Parathyroid adenoma (tissue), 2 donors: ENCODE data around the gene PA2G4.
"Not testable (repeated sequence)": the region's sequence is repeated elsewhere in the genome, so short reads cannot be mapped to it uniquely, and the experiment has no call there.

Experiments used
- H2AFZ ChIP-seq: fragments of 300-600 bp; sonication (generic); one replicate; pipeline ENCODE4 v1.7.0; 2017; ENCODE audit warnings: antibody characterized with exemption, mild to moderate bottlenecking
- H3K27ac ChIP-seq: fragments of 300-600 bp; sonication (generic); one replicate; pipeline ENCODE4 v1.7.0; 2017
- H3K27me3 ChIP-seq: fragments of 300-600 bp; sonication (generic); one replicate; pipeline ENCODE4 v1.7.0; 2017; ENCODE audit warnings: low read length; ENCODE audit not compliant: control insufficient read depth, insufficient read depth
- H3K36me3 ChIP-seq: fragments of 300-600 bp; sonication (generic); one replicate; pipeline ENCODE4 v1.7.0; 2017; ENCODE audit warnings: low read length; ENCODE audit not compliant: control insufficient read depth, insufficient read depth
- H3K4me1 ChIP-seq: fragments of 300-600 bp; sonication (generic); one replicate; pipeline ENCODE4 v1.7.0; 2017; ENCODE audit warnings: control low read depth
- H3K4me2 ChIP-seq: fragments of 300-600 bp; sonication (generic); one replicate; pipeline ENCODE4 v1.7.0; 2017; ENCODE audit warnings: low read length
- H3K4me3 ChIP-seq: fragments of 300-600 bp; sonication (generic); one replicate; pipeline ENCODE4 v1.7.0; 2017; ENCODE audit warnings: low read depth, low read length
- H3K79me2 ChIP-seq: fragments of 300-600 bp; sonication (generic); one replicate; pipeline ENCODE4 v1.7.0; 2017; ENCODE audit warnings: control low read depth
- H3K9ac ChIP-seq: fragments of 300-600 bp; sonication (generic); one replicate; pipeline ENCODE4 v1.7.0; 2017; ENCODE audit warnings: mild to moderate bottlenecking
- H3K9me3 ChIP-seq: fragments of 300-600 bp; sonication (generic); one replicate; pipeline ENCODE4 v1.7.0; 2017; ENCODE audit warnings: low read length; ENCODE audit not compliant: control insufficient read depth
- CTCF ChIP-seq: fragments of 300-600 bp; sonication (generic); IDR thresholded peaks from one replicate; pipeline ENCODE4 v1.7.0; 2017; ENCODE audit warnings: antibody characterized with exemption, mild to moderate bottlenecking
- donor health status: primary hyperparathyroidism.

PA2G4 gene

GRCh38 chr12:56074396-56074795 is 30.0 kb upstream of the PA2G4 start:
- Histone ChIP-seq H3K4me3 (no peak overlapping the region), H3K9me3 (no peaks in the 10 kb centered on the region), H2AFZ (no peak overlapping the region), H3K9ac (no peak overlapping the region), H3K27ac (no peak overlapping the region), H3K36me3 (no peaks in the 10 kb centered on the region), H3K4me1 (peaks cover 3% of the 10 kb centered on the region), H3K79me2 (no peaks in the 10 kb centered on the region), H3K27me3 (no peaks in the 10 kb centered on the region), H3K4me2 (no peak overlapping the region)
- TF ChIP-seq CTCF, result no peak

GRCh38 chr12:56077966-56078365 is 26.4 kb upstream of the PA2G4 start:
- H3K36me3 ChIP-seq, H3K4me1 ChIP-seq, H3K27me3 ChIP-seq, H3K4me2 ChIP-seq, H3K9ac ChIP-seq, H3K4me3 ChIP-seq, H3K79me2 ChIP-seq, H3K9me3 ChIP-seq: not testable (repeated sequence)
- peak overlapping the region; percentile 38 for H2AFZ ChIP-seq
- H3K27ac ChIP-seq, result peak overlapping the region; percentile 80

- Histone ChIP-seq H3K79me2 (no peaks in the 10 kb centered on the region), H3K36me3 (no peaks in the 10 kb centered on the region), H3K9ac (no peak overlapping the region), H3K4me1 (peaks cover 3% of the 10 kb centered on the region), H3K4me3 (peak overlapping the region; percentile 75), H3K27me3 (no peaks in the 10 kb centered on the region), H2AFZ (peak overlapping the region; percentile 95), H3K4me2 (peak overlapping the region; percentile 98), H3K27ac (peak overlapping the region; percentile 80), H3K9me3 (no peaks in the 10 kb centered on the region)
- no peak for TF ChIP-seq CTCF
Measured at GRCh38 chr12:56078427-56078826, 25.9 kb upstream of the PA2G4 start.

- Histone ChIP-seq H3K27ac (peak overlapping the region; percentile 80), H3K27me3 (no peaks in the 10 kb centered on the region), H3K36me3 (no peaks in the 10 kb centered on the region), H3K4me1 (peaks cover 3% of the 10 kb centered on the region), H3K4me2 (peak overlapping the region; percentile 98), H3K79me2 (no peaks in the 10 kb centered on the region), H3K9me3 (no peaks in the 10 kb centered on the region), H3K9ac (no peak overlapping the region), H2AFZ (peak overlapping the region; percentile 95), H3K4me3 (peak overlapping the region; percentile 75)
- TF ChIP-seq CTCF, result peak; percentile 82
Measured at GRCh38 chr12:56078931-56079722, 25.2 kb upstream of the PA2G4 start.

GRCh38 chr12:56079723-56080555 is 24.4 kb upstream of the PA2G4 start, which contains the start of gene ERBB3:
Gene ERBB3, plus strand, starts transcription at chr12:56080165. Its CDS starts 136 bp downstream, at chr12:56080301.
- H3K9ac ChIP-seq, result no peak within 1 kb of the TSS
- H3K9me3 ChIP-seq, result no peaks in the 10 kb centered on the region
- peak within 1 kb of the TSS; percentile 95 for H2AFZ ChIP-seq
- H3K4me1 ChIP-seq, result peaks cover 3% of the 10 kb centered on the region
- H3K4me3 ChIP-seq, result peak within 1 kb of the TSS; percentile 75
- TF ChIP-seq CTCF, result no peak
- H3K4me2 ChIP-seq, result peak within 1 kb of the TSS; percentile 98
- H3K27me3 ChIP-seq, result no peaks in the 10 kb centered on the region
- H3K36me3 ChIP-seq, result no peaks in the 10 kb centered on the region
- no peaks in the 10 kb centered on the region for H3K79me2 ChIP-seq
- peak within 1 kb of the TSS; percentile 80 for H3K27ac ChIP-seq
